Measurements from ENCODE around the gene TIMP1.

Gene TIMP1

DNA sequence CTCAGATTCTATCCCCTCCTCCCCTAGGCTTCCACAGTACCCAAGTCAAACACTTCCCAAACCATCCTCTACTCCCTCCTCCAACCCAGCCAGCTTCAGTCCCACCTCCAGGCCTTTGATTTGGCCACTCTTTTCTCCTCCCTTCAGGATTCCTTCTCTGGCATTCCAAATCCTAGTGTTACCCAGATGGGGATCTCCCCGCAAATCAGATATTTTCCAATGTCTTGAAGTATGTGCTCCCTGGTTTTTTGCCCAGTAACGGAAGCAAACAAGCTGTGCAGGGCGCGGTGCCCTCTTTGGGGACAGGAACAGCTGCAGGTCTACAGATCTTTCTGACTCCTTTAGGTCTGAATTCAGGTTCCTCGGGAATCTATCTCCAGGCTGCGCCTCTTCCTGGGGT is 39.6 kb downstream of the TIMP1 start:
- POLR2A ChIA-PET, result no interaction called here

DNA sequence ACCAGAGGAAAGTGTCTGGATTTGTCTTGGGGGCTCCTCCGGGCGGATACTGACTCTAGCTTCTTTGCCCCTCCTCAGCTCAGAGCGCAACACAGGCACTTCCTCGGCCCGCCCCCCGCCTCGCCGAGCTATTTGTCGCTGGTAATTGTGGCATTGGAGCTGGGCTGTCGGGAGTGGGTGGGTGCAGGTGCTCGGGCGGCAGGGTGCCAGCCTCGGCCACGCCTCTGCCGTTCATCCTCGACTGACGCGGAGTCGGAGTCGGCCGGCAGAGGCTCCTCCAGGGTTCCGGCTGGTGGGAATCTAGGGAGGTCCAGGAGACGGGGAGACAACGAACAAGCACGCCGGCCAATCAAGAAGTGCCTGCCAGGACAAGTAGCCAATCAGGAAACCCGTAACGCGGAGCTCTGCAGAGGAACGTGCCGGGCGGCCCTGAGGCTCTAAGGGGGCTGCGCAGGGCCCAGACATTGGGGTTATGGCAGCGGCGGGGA is 41.3 kb downstream of the TIMP1 start:
- Histone ChIP-seq H3K4me3 (ENCODE audit: control insufficient read depth in 1 of 7, extremely low read depth in 1 of 7, insufficient read depth in 4 of 7, low read depth in 2 of 7, low read length in 6 of 7) (peak overlapping the region; percentile 40 to 69 (median 44)), H3K4me1 (ENCODE audit: control extremely low read depth in 1 of 4, control insufficient read depth in 4 of 4, insufficient read depth in 4 of 4, low read length in 3 of 4) (peaks cover 0 to 17% (median 7%) of the 10 kb centered on the region in 4 experiments), H3K27me3 (replicated peaks in 2 of 5; ENCODE audit: control insufficient read depth in 4 of 5, insufficient read depth in 5 of 5, low read length in 4 of 5) (peaks cover 0 to 10% (median 0%) of the 10 kb centered on the region in 5 experiments), H3K27ac (ENCODE audit: insufficient read depth in 1 of 2, low read depth in 1 of 2, low read length in 2 of 2, poor library complexity in 1 of 2, severe bottlenecking in 2 of 2) (no peak overlapping the region), H3K9me3 (ENCODE audit: control extremely low read depth in 1 of 5, control insufficient read depth in 4 of 5, insufficient read depth in 2 of 5, low read depth in 1 of 5, low read length in 4 of 5) (peaks cover 0 to 3% (median 0%) of the 10 kb centered on the region in 5 experiments), H3K36me3 (ENCODE audit: control insufficient read depth in 4 of 4, insufficient read depth in 4 of 4, low read length in 3 of 4) (no peaks in the 10 kb centered on the region)
- 35% methylated on average over 33 of the region's 35 CpGs for WGBS (ENCODE audit: insufficient coverage)
- ChIA-PET POLR2A (interaction anchor here (1.2 kb wide), 1 partner anchor 41 kb away, joined by 3 read pairs; the partner anchor contains the start of gene TIMP1), CTCF (interaction anchor here (0.6 to 1.1 kb wide), 3 partner anchors 14 to 41 kb away, joined by 3 to 6 read pairs (median 3); no protein-coding TSS in a partner anchor)
- peak; percentile 63 to 82 (median 77) for DNase-seq

More for the DNA sequence above, 39.6 kb downstream of the TIMP1 start:
- 65% methylated on average over 4 of the region's 6 CpGs for WGBS (ENCODE audit: insufficient coverage)
- Histone ChIP-seq H3K4me1 (ENCODE audit: control extremely low read depth in 1 of 4, control insufficient read depth in 4 of 4, insufficient read depth in 4 of 4, low read length in 3 of 4) (peaks cover 0 to 15% (median 6%) of the 10 kb centered on the region in 4 experiments), H3K27me3 (replicated peaks in 2 of 5; ENCODE audit: control insufficient read depth in 4 of 5, insufficient read depth in 5 of 5, low read length in 4 of 5) (peaks cover 0 to 11% (median 2%) of the 10 kb centered on the region in 5 experiments), H3K27ac (ENCODE audit: insufficient read depth in 1 of 2, low read depth in 1 of 2, low read length in 2 of 2, poor library complexity in 1 of 2, severe bottlenecking in 2 of 2) (no peak overlapping the region), H3K9me3 (ENCODE audit: control extremely low read depth in 1 of 5, control insufficient read depth in 4 of 5, insufficient read depth in 2 of 5, low read depth in 1 of 5, low read length in 4 of 5) (peaks cover 0 to 3% (median 0%) of the 10 kb centered on the region in 5 experiments), H3K36me3 (ENCODE audit: control insufficient read depth in 4 of 4, insufficient read depth in 4 of 4, low read length in 3 of 4) (no peaks in the 10 kb centered on the region), H3K4me3 (ENCODE audit: control insufficient read depth in 1 of 7, extremely low read depth in 1 of 7, insufficient read depth in 4 of 7, low read depth in 2 of 7, low read length in 6 of 7) (no peak overlapping the region)
- CTCF ChIA-PET, result no interaction called here
- no peak for DNase-seq

GRCh38 chrX:47625365-47625764 is 43.1 kb downstream of the TIMP1 start:
- H3K4me1 ChIP-seq (ENCODE audit: control extremely low read depth in 1 of 4, control insufficient read depth in 4 of 4, insufficient read depth in 4 of 4, low read length in 3 of 4), result peaks cover 0 to 30% (median 21%) of the 10 kb centered on the region in 4 experiments
- no peak overlapping the region for H3K4me3 ChIP-seq (ENCODE audit: control insufficient read depth in 1 of 7, extremely low read depth in 1 of 7, insufficient read depth in 4 of 7, low read depth in 2 of 7, low read length in 6 of 7)
- 94% methylated on average over 2 of the region's 2 CpGs for WGBS (ENCODE audit: insufficient coverage)
- no peak for DNase-seq
- H3K27ac ChIP-seq (ENCODE audit: insufficient read depth in 1 of 2, low read depth in 1 of 2, low read length in 2 of 2, poor library complexity in 1 of 2, severe bottlenecking in 2 of 2), result no peak overlapping the region
- peaks cover 0 to 3% (median 0%) of the 10 kb centered on the region in 5 experiments for H3K27me3 ChIP-seq (replicated peaks in 2 of 5; ENCODE audit: control insufficient read depth in 4 of 5, insufficient read depth in 5 of 5, low read length in 4 of 5)
- no peaks in the 10 kb centered on the region for H3K9me3 ChIP-seq (ENCODE audit: control extremely low read depth in 1 of 5, control insufficient read depth in 4 of 5, insufficient read depth in 2 of 5, low read depth in 1 of 5, low read length in 4 of 5)
- POLR2A ChIA-PET, result no interaction called here
- no peaks in the 10 kb centered on the region for H3K36me3 ChIP-seq (ENCODE audit: control insufficient read depth in 4 of 4, insufficient read depth in 4 of 4, low read length in 3 of 4)
- CTCF ChIA-PET, result interaction anchor here (1.2 to 2.0 kb wide), 5 partner anchors 14 to 62 kb away, joined by 3 to 5 read pairs (median 4); no protein-coding TSS in a partner anchor

GRCh38 chrX:47628982-47629381 is 46.7 kb downstream of the TIMP1 start:
- WGBS (ENCODE audit: insufficient coverage), result no CpG with 5 or more reads among the region's 1 CpG
- CTCF ChIA-PET, result interaction anchor here (0.6 to 2.4 kb wide), 11 partner anchors 8 to 134 kb away, joined by 3 to 9 read pairs (median 4); partner anchors contain the start of genes ARAF and TIMP1
- H3K4me3 ChIP-seq (ENCODE audit: control insufficient read depth in 1 of 7, extremely low read depth in 1 of 7, insufficient read depth in 4 of 7, low read depth in 2 of 7, low read length in 6 of 7), result peak overlapping the region in 2 of 7 experiments; percentile 3 to 52
- peaks cover 0 to 37% (median 25%) of the 10 kb centered on the region in 4 experiments for H3K4me1 ChIP-seq (ENCODE audit: control extremely low read depth in 1 of 4, control insufficient read depth in 4 of 4, insufficient read depth in 4 of 4, low read length in 3 of 4)
- H3K9me3 ChIP-seq (ENCODE audit: control extremely low read depth in 1 of 5, control insufficient read depth in 4 of 5, insufficient read depth in 2 of 5, low read depth in 1 of 5, low read length in 4 of 5), result no peaks in the 10 kb centered on the region
- peaks cover 0 to 3% (median 0%) of the 10 kb centered on the region in 5 experiments for H3K27me3 ChIP-seq (replicated peaks in 2 of 5; ENCODE audit: control insufficient read depth in 4 of 5, insufficient read depth in 5 of 5, low read length in 4 of 5)
- peaks cover 0 to 1% (median under 1%) of the 10 kb centered on the region in 4 experiments for H3K36me3 ChIP-seq (ENCODE audit: control insufficient read depth in 4 of 4, insufficient read depth in 4 of 4, low read length in 3 of 4)
- peak in 2 of 3 donors; percentile 45 to 58 for DNase-seq
- POLR2A ChIA-PET, result interaction anchor here (0.7 to 1.1 kb wide), 2 partner anchors 9 to 55 kb away, joined by 3 read pairs; partner anchors contain the start of gene SYN1
- H3K27ac ChIP-seq (ENCODE audit: insufficient read depth in 1 of 2, low read depth in 1 of 2, low read length in 2 of 2, poor library complexity in 1 of 2, severe bottlenecking in 2 of 2), result no peak overlapping the region

GRCh38 chrX:47629419-47630200 is 47.4 kb downstream of the TIMP1 start, which contains the start of gene CFP:
TSS of gene CFP (minus strand) at chrX:47629930. CDS start at chrX:47629844, 86 bp downstream.
- H3K4me3 ChIP-seq (ENCODE audit: control insufficient read depth in 1 of 7, extremely low read depth in 1 of 7, insufficient read depth in 4 of 7, low read depth in 2 of 7, low read length in 6 of 7), result peak within 1 kb of the TSS in 6 of 7 experiments; percentile 24 to 55 (median 50)
- WGBS (ENCODE audit: insufficient coverage), result 40% methylated on average over 12 of the region's 14 CpGs
- DNase-seq, result peak in 2 of 3 donors; percentile 29 to 32
- POLR2A ChIA-PET, result interaction anchor here (1.1 kb wide), 1 partner anchor 10 kb away, joined by 3 read pairs; the partner anchor contains the start of gene SYN1
- H3K36me3 ChIP-seq (ENCODE audit: control insufficient read depth in 4 of 4, insufficient read depth in 4 of 4, low read length in 3 of 4), result peaks cover 0 to 7% (median under 1%) of the 10 kb centered on the region in 4 experiments
- no peaks in the 10 kb centered on the region for H3K9me3 ChIP-seq (ENCODE audit: control extremely low read depth in 1 of 5, control insufficient read depth in 4 of 5, insufficient read depth in 2 of 5, low read depth in 1 of 5, low read length in 4 of 5)
- H3K4me1 ChIP-seq (ENCODE audit: control extremely low read depth in 1 of 4, control insufficient read depth in 4 of 4, insufficient read depth in 4 of 4, low read length in 3 of 4), result peaks cover 0 to 34% (median 23%) of the 10 kb centered on the region in 4 experiments
- peak within 1 kb of the TSS in 1 of 2 experiments; percentile 1 for H3K27ac ChIP-seq (ENCODE audit: insufficient read depth in 1 of 2, low read depth in 1 of 2, low read length in 2 of 2, poor library complexity in 1 of 2, severe bottlenecking in 2 of 2)
- peaks cover 0 to 3% (median 0%) of the 10 kb centered on the region in 5 experiments for H3K27me3 ChIP-seq (replicated peaks in 2 of 5; ENCODE audit: control insufficient read depth in 4 of 5, insufficient read depth in 5 of 5, low read length in 4 of 5)
- CTCF ChIA-PET, result interaction anchor here (0.9 to 2.4 kb wide), 11 partner anchors 10 to 134 kb away, joined by 3 to 9 read pairs (median 5); partner anchors contain the start of gene ARAF

DNA sequence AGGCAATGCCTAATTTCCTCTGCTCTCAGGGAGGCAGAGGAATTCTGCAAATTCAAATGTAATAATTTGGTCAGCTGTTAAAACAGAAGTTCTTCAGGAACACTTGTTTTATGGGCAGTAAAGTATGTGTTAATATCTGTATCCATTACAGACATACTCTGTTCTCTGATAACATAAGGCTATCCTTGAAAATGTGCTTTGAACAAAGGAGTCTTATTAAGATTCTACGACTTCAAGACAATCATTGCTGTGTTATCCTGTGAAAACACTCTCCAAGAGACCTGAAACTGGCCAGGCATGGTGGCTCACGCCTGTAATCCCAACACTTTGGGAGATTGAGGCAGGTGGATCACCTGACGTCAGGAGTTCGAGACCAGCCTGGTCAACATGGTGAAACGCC is 49.4 kb downstream of the TIMP1 start:
- H3K36me3 ChIP-seq (ENCODE audit: control insufficient read depth in 4 of 4, insufficient read depth in 4 of 4, low read length in 3 of 4), result peaks cover 2 to 13% (median 3%) of the 10 kb centered on the region in 4 experiments
- 87% methylated on average over 3 of the region's 5 CpGs for WGBS (ENCODE audit: insufficient coverage)
- CTCF ChIA-PET, result interaction anchor here (1.7 to 2.0 kb wide), 2 partner anchors 8 to 134 kb away, joined by 5 to 8 read pairs; no protein-coding TSS in a partner anchor
- no peak for DNase-seq
- no peak overlapping the region for H3K4me3 ChIP-seq (ENCODE audit: control insufficient read depth in 1 of 7, extremely low read depth in 1 of 7, insufficient read depth in 4 of 7, low read depth in 2 of 7, low read length in 6 of 7)
- H3K9me3 ChIP-seq (ENCODE audit: control extremely low read depth in 1 of 5, control insufficient read depth in 4 of 5, insufficient read depth in 2 of 5, low read depth in 1 of 5, low read length in 4 of 5), result no peaks in the 10 kb centered on the region
- POLR2A ChIA-PET, result no interaction called here
- H3K27ac ChIP-seq (ENCODE audit: insufficient read depth in 1 of 2, low read depth in 1 of 2, low read length in 2 of 2, poor library complexity in 1 of 2, severe bottlenecking in 2 of 2), result no peak overlapping the region
- H3K27me3 ChIP-seq (replicated peaks in 2 of 5; ENCODE audit: control insufficient read depth in 4 of 5, insufficient read depth in 5 of 5, low read length in 4 of 5), result no peaks in the 10 kb centered on the region
- peaks cover 0 to 34% (median 23%) of the 10 kb centered on the region in 4 experiments for H3K4me1 ChIP-seq (ENCODE audit: control extremely low read depth in 1 of 4, control insufficient read depth in 4 of 4, insufficient read depth in 4 of 4, low read length in 3 of 4)
